ENCODE measurements around the gene KRTAP19-7.

KRTAP19-7 gene, protein sequence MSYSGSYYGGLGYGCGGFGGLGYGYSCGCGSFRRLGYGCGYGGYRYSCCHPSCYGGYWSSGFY

DNA sequence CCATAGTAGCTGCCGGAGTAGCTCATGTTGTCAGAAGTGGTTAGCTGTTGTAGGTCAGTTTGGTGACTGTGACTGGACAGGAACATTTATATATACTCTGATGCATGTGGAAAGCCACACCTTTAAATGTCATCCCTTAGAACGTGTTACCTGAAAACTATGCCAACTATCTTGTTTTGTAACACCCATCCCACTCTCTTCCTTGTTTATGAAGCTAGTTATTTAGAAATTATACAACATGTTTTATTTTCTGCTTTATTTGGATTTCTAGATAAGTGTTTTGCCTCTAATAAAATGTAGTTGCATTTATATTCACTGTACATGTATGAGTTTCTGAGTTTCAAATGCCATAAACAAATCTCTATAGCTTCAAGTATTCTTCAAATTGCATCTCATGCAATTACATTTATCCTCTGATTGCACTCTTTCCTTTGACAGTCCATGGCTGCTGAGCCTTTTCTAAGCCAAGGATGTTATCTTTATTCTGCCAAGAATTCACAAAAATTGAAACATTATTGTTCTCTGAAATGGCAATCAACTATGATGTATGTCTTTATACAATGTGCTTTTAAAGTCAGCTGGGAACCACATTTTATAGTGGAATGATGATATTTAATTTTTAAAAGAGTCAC is at the start of gene KRTAP19-7:
Gene KRTAP19-7 (minus strand): TSS at position 51 of the 632 bp plus-strand sequence. CDS start 25 bp downstream, at position 26.
- DNase-seq: no peak

DNA sequence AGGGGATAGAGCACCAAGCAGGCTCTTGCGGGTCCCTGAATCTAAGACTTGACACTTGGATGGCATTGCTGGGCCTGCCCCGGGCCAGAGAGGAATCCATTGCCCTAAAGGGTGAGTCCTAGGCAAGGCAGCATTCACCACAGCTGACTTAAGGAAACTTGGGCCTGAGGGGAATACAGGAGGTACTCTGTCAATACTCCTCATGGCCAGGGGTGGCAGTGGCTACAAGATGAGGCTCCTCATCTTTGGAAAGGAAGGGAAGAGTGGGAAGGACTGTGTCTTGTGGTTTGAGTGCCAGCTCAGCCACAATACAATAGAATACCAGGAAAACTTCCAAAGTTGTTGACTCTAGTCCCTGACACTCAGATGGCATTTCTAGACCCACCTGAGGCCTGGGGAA is 44.9 kb upstream of the KRTAP19-7 start:
- no peak for DNase-seq

DNA sequence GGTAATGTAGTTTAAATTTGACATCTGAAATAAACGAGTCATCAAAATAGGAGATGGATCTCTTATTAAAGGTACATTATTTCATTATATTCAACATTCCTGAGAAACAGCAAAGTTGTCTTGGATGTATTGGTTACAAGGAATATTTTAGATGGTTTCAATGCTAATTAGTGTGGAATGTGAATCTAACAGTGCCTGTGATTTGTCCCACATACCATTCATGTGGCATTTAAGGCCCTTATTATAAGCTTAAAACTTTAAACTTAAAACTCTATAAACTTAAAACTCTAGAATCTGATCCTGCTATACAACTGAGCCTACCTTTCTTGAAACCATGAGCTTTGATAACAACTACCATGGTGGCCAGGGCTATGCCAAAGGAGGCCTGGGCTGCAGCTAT is 39.7 kb upstream of the KRTAP19-7 start, which contains the start of gene KRTAP22-1:
Gene KRTAP22-1 (plus strand): TSS at position 301 of the 400 bp plus-strand sequence.
- no peak for DNase-seq

DNA sequence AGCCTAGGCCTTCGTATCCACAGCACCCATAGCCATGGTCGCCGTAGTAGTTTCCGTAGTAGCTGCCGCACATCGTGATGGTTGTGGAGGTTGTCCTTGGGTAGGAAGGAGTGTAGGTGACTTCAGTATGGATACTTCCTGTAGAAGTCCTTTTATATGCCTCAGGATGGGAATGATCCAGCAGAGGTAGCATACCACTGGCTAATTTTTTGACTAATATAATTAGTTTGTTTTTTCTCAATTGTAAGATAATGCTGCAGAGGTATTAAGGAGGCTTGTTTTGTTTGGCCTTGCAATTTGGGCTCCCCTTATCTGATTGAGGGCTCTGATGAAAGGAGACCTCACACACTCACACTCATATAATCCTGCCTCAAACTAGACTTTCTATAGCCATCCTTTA is 37.7 kb upstream of the KRTAP19-7 start, which contains the start of gene KRTAP6-2:
Gene KRTAP6-2 (minus strand): TSS at position 101 of the 400 bp plus-strand sequence. CDS start 28 bp downstream, at position 73.
- DNase-seq: no peak

DNA sequence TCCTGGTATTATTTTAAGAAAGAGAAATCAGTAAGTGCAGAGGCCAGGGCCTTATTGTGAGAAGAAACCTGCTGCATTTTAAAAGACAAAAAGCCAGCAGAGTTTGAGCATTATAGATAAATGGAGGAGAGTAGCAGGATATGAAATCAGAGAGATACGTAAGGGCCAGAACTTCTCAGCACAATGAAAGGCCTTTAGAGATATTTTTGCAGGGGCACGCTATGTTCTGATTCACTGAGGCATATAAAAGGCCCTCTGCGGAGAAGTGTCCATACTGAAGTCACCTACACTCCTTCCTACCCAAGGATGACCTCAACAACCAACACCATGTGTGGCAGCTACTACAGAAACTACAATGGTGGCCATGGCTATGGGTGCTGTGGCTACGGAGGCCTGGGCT is 31.0 kb upstream of the KRTAP19-7 start, which contains the start of gene KRTAP6-3:
Gene KRTAP6-3 (plus strand): TSS at position 301 of the 400 bp plus-strand sequence. CDS start 6 bp downstream, at position 307.
- no peak for DNase-seq

DNA sequence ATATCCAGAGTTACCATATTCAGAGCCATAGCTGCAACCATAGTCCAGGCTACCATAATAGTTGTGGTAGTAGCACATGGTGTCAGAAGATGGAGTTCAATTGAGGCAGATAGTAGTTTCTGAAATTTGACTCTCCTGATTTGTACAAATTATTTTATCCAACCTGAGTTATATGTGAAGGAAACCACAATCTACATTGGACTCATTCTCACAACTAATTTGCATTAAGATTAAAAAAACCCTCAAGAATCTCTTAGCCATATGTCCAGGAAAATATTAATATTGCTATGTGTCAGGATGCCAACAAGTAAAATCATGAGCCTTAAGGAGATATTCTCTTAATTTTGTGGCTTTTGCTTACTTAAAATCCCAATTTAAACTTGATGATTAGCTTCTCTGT is 29.2 kb upstream of the KRTAP19-7 start, which contains the start of gene KRTAP22-2:
Gene KRTAP22-2 (minus strand): TSS at position 101 of the 400 bp plus-strand sequence.
- no peak for DNase-seq

DNA sequence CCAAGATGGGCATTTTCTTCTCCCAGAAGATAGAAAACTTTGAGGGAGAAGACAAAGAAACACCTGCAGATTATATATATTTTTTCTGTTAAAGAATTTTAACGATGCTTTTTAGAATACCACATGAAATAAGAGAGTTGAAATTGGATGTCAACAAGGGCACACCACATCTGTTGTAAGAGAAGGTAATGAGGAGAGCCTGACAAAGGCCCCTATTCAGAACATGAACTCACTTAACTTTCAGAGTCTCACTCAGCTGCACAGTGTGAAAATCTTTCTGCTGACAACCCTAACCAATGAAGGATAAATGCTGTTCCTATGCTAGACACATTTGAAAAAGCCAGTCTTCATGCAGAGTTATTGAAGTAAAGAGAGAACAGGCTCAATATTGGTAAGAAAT is 21.8 kb upstream of the KRTAP19-7 start:
- peak; percentile 7 for DNase-seq

DNA sequence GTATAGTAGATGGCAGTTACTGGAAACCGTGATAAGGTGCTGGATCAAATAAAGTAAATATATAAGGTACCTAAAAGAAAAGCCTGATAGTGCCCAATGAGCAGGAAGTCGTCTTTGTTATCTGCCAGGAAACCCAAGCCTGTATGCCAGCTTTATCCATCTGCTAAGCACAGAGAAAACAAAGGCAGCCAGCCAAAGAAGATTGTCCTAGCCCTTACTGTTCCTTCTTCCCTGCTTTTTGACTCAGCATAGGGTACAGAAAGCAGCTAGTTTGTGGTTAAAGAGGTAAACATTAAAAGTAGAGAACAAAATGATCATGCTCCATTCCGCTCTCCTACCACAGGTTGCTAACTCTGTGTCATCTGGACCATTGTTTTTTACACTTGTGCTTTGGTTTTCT is 19.0 kb upstream of the KRTAP19-7 start:
- no peak for DNase-seq

DNA sequence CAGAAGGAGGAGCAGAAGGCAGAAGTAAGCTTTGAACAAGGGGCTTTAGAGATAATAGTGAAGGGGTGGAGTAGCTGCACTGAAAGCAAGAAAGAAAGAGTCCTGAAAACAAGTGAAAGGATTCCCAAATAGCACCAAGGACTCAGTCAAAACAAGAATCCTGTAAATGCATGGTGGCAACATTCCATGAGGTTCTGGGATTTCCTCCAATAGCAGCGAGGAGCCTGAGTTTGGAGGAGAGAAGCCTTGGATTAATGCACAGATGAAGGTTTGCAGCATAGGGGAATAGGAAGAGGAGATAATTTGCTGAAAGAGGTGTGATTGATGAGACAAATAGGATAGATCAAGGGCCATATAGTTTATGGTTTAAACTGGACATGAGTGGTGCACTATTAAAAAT is 18.2 kb upstream of the KRTAP19-7 start:
- no peak for DNase-seq

DNA sequence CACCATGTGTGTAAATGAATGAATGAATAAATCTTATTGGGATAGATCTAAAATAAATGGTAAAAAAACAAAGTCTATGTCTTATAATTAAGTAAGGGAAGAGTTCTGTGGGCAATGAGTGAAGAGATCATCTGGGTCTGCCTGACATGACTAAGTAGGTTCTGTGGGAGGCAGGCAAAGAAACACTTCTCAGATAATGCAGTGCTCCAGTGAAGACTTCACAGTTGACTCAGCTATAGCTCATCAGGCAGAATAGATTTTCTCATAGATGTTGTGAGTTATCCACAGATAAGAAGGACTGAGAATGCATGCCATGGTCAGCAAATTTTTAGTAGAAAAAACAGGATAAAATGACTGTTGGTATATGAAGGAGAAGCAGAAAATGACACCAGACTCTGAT is 16.7 kb upstream of the KRTAP19-7 start:
- DNase-seq: no peak

DNA sequence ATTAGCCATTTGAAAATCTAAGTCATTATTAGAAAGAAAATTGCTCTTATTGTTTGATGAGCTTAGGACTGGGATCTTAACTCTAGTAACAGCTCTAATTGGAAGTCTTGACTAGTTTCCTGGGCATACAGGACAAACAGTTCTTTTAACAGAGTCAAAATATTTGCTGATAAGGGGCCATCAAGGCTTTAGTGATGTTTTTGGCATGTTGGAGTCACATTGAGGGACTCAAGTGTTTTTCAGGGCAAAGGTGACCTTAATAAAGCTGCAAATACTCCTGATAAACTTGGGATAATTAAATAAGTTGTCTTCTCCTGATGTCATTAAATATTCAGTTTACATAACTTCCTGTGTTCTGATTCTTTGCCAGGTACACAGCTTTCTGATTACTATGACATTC is 6.5 kb upstream of the KRTAP19-7 start:
- no peak for DNase-seq

DNA sequence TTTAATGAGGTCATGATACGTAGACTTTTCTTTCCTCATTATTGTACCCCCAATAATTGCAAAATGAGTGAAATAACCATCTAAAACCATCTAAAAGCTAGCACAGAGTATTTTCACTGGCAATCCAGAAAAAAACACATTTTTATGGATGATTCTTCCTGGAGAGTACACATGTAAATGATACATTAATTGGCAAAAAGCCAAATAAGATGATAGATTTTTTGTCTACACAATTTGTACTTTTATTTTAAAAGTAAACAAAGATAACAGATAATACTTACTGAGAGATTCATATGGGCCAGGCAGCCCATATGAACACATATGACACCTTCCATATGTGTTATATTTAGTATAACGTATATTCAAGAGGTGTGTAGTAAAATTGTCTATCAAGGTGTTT is 2.5 kb upstream of the KRTAP19-7 start:
- DNase-seq: no peak

DNA sequence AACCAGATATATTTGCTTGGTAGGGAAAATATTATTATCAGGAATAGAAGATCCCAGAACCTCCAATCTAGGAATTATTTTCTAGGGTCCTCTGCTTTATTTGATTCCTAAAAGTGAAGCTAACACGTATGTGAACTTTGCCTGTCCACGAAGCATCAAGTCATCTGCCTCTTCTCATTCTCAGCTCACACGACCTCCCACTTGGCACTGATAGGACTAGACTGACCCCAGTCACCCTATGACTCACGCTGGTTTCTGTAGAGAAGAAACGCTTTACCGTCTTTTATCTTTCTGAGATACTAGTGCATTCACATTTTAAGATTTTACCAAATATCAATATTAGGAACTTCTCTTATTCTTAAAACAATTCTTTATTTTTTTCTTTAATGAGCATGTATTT is 2.0 kb upstream of the KRTAP19-7 start:
- DNase-seq: no peak

DNA sequence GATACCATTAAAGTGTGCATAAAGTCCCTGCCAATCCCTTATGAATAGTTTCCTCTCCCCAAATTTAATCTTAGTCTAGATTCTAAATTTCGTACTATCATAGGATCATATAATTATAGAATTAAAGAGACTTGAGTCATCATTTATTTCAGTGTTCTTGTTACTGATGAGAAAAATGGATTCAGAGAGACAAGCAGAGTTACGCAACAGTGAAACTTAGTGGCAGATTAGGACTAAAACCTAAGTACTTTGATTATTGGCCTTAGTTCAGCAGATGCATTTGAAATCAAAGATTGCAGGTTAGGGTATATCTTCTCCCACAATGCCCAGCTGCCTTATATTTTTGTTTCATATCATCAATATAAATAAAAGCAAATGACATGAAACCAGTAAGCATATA is 843 bp upstream of the KRTAP19-7 start:
- no peak for DNase-seq

DNA sequence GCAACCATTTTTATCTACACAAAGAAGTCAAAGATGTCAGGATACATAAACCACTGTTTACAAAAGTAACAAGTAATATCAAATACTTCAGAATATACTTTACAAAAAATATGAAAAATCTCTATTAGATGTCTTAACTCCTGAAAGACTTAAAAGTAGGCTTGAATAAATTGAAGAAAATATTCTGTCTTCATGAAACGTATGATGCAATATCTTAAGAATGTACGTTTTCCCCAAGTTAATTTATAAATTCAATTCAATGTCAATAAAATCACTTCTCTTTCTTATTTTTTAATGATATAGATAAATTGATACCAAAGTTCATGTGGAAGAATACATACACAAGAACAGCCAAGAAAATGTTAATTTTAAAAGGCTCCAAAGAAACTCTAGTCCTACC is 6.0 kb downstream of the KRTAP19-7 start:
- no peak for DNase-seq

DNA sequence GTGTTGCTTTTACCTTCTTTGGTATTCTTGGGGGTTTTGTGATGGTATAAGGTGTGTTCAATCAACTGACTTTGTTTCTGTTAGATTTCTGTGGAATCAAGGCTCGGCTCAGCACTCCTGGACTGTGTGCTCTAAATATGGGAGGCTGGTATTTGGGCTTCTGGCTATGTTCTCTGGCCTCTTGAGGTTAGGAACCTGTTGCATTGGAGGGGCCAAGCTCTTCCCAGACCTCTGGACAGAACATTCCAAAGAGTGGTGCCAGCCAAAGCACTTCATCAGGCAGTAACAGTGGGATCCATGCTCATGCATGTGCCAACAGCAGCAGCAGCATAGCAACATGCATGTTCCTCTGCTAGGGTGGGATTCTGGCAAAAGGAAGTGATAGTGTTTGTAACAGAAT is 8.3 kb downstream of the KRTAP19-7 start:
- DNase-seq: no peak

DNA sequence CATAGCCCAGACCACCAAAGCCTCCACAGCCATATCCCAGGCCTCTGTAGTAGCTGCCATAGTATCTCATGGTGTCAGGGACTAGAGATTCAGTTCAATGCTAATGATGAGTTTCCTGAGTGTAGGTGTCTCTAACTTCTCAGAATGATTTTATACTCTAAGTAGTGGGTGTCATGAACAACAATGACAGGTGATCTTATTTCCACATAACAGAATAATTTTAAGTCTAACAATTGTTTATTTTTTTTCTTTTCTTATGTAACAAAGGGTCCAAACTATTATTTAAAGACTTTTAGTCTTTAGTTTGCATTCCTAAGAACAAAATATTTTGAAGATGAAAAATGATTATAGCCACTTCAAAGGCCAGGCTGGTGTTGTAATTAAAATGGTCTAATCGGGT is 19.4 kb downstream of the KRTAP19-7 start, which contains the start of gene KRTAP19-6:
Gene KRTAP19-6 (minus strand): TSS at position 101 of the 400 bp plus-strand sequence. CDS start 31 bp downstream, at position 70.
- no peak for DNase-seq

DNA sequence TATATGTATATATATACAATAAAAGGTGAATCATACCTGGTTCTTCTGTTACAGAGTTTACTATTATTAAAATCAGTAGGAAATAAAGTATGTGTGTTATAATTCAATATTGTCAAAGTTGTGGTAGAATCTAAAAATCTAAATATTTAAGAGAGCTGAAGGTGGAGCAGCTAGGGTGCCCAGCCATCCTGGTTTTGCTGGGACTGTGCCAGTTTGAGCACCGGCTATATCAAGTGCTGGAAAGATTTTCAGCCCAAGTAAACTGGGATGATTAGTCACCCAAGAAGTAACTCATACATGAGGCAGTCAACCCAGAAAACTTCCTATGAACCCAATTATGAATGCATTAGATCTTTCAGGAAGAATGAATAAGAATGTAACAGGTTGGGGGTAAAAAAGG is 42.2 kb downstream of the KRTAP19-7 start:
- no peak for DNase-seq

DNA sequence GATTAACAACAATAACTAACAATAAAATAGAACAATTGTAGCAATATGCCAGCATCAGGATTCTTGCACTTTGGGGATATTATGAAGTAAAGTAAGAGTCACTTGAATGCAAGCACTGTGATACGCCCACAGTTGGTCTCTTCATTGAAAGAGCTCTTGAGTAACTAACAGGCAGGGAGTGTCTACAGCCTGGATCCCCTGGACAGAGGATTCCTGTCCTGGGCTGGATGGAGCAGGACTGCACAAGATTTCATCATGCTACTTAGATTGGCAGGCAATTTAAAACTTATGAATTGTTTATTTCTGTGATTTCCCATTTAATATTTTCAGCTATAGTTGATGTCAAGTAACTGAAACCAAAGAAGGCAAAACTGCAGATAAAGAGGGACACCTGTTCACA is 45.4 kb downstream of the KRTAP19-7 start:
- DNase-seq: no peak
